ENCODE data around the gene ZBP1. TPM values are rescaled to one million over a fixed set of nuclear protein-coding genes. Genes with fewer than 3 reads are reported as not detected.
A peak's percentile ranks its signal among the peaks of the same experiment; 100 is the strongest.

The ZBP1 gene
- total RNA-seq, 1 donor from 2014 or later, result not detected

DNA sequence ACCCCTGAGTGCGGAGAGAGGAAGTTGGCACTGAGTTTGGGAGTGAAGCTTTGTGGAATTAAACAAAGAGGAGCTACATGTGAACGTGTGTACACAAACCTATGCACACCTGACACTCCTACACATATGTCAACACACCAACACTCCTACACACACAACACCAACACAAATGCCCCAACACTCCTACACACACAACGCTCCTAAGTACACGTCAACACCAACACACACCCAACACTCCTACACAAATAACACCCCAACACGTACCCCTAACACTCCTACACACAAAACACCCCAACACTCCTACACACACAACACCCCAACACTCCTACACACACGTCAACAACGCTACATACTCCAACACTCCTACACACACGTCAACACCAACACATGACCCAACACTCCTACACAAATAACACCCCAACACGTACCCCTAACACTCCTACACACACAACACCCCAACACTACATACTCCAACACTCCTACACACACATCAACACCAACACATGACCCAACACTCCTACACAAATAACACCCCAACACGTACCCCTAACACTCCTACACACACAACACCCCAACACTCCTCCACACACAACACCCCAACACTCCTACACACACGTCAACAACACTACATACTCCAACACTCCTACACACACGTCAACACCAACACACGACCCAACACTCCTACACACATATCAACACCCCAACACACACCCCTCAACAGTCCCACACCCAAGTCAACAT, 40.1 kb upstream of the ZBP1 start:
- Histone ChIP-seq H3K4me3 (no peak overlapping the region), H3K27ac (replicated peaks) (no peak overlapping the region), H3K27me3 (ENCODE audit: low read depth) (no peaks in the 10 kb centered on the region), H3K9me3 (replicated peaks) (no peaks in the 10 kb centered on the region), H3K4me1 (peaks cover 31% of the 10 kb centered on the region), H3K36me3 (peaks cover 18% of the 10 kb centered on the region)
- TF ChIP-seq, protein P1, sequence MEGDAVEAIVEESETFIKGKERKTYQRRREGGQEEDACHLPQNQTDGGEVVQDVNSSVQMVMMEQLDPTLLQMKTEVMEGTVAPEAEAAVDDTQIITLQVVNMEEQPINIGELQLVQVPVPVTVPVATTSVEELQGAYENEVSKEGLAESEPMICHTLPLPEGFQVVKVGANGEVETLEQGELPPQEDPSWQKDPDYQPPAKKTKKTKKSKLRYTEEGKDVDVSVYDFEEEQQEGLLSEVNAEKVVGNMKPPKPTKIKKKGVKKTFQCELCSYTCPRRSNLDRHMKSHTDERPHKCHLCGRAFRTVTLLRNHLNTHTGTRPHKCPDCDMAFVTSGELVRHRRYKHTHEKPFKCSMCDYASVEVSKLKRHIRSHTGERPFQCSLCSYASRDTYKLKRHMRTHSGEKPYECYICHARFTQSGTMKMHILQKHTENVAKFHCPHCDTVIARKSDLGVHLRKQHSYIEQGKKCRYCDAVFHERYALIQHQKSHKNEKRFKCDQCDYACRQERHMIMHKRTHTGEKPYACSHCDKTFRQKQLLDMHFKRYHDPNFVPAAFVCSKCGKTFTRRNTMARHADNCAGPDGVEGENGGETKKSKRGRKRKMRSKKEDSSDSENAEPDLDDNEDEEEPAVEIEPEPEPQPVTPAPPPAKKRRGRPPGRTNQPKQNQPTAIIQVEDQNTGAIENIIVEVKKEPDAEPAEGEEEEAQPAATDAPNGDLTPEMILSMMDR (IDR thresholded peaks at IDR 0.05; ENCODE audit: borderline replicate concordance), result no peak
- intact Hi-C loops (cut with micrococcal nuclease), result no loop called here
- DNase-seq, result no peak

DNA sequence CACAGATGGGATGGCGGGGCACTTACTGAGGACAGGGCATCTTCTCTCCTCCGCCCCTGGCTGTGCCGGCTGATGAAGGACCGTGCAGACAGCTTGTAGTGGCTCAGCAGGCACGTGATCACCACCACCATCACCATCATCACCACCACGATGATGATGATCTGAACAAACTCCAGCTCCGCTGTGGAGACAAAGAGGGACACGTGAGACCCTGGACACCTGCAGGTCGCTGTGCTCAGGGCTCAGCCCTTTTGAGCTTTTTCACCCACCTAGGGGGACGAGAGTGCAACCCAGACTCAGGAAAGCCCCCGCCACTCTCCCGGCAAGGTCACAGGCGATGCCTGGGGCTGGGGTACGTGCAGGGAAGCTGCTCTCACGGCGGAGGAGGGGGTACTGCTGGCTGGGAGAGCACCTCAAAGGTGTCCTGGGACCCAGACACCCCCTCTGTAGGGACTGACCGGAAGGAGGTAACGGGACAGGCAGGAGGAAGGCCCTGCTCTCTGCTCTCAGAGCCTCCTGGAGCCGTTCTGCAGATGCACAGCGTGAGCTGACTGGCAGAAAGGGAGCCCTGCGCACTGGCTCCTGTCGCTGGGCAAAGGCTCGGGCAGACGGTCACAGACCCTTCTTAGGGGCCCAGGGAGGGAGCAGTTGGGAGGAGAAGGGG, 39.4 kb upstream of the ZBP1 start:
- H3K4me1 ChIP-seq, result peaks cover 32% of the 10 kb centered on the region
- intact Hi-C loops (cut with micrococcal nuclease), result no loop called here
- H3K36me3 ChIP-seq, result peaks cover 18% of the 10 kb centered on the region

DNA sequence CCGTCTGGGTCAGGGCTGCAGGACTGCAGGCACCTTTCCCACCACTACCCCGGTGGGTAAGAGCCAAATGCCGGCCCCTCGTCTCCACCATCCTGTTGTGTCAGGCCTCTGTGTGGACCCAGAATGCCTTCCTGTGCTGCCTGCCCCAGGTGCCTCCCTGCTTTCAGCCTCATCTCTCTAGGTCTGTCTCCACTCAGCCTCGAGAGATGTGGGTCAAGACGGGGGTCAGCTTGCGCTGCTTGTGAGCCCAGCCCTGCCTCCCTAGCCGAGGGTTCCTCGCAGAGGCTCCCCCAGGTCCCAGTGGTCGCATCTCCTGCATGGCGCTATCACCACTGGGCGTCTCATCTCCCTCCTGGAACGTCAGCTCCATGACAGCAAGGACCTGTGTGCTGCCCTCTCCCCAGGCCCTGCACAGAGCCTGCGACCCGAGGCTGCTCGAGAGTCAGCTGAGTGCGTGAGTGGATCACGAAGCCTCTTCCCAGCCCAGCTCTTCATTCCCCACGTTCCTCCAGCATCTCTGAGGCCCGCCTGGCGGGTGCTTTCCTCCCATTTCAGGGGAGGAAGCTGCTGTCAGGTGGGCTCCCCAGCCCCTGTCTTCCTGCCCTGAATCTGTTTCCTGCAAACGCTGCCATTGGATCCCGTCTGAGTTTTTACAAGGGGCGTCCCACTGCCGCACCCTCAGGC, 38.7 kb upstream of the ZBP1 start:
- Histone ChIP-seq H3K27ac (replicated peaks) (no peak overlapping the region), H3K9me3 (replicated peaks) (no peaks in the 10 kb centered on the region), H3K4me1 (peaks cover 36% of the 10 kb centered on the region), H3K36me3 (peaks cover 18% of the 10 kb centered on the region), H3K4me3 (no peak overlapping the region), H3K27me3 (ENCODE audit: low read depth) (no peaks in the 10 kb centered on the region)
- intact Hi-C loops (cut with micrococcal nuclease), result no loop called here
- TF ChIP-seq, protein P1 (IDR thresholded peaks at IDR 0.05; ENCODE audit: borderline replicate concordance), result no peak
- peak; percentile 6 for DNase-seq

More for the DNA sequence above, 39.4 kb upstream of the ZBP1 start:
- DNase-seq, result peak; percentile 10
- Histone ChIP-seq H3K9me3 (replicated peaks) (no peaks in the 10 kb centered on the region), H3K4me3 (no peak overlapping the region), H3K27ac (replicated peaks) (no peak overlapping the region), H3K27me3 (ENCODE audit: low read depth) (no peaks in the 10 kb centered on the region)
- TF ChIP-seq, protein P1 (IDR thresholded peaks at IDR 0.05; ENCODE audit: borderline replicate concordance), result no peak

DNA sequence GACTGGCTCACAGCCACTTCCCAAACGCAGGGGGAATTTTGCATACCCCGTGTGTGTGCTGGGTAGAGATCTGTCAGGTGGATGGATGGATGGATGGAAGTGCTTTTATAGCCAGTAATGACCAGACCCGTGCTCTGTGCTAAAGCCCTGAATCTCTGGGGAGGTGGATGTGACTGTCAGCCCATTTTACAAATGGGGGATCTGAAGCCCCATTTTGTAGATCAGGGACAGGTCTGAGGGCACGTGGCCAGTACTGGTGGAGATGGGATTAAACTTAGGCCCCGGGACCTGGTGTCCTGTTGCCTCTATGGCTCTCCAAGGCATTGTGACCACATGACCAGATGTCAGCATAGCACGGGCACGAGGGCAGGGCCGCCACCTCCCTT, 38.2 kb upstream of the ZBP1 start:
- Histone ChIP-seq H3K4me3 (no peak overlapping the region), H3K9me3 (replicated peaks) (no peaks in the 10 kb centered on the region), H3K36me3 (peaks cover 18% of the 10 kb centered on the region), H3K27me3 (ENCODE audit: low read depth) (no peaks in the 10 kb centered on the region), H3K4me1 (peaks cover 33% of the 10 kb centered on the region), H3K27ac (replicated peaks) (no peak overlapping the region)
- intact Hi-C loops (cut with micrococcal nuclease), result no loop called here
- no peak for DNase-seq
- TF ChIP-seq, protein P1 (IDR thresholded peaks at IDR 0.05; ENCODE audit: borderline replicate concordance), result no peak

DNA sequence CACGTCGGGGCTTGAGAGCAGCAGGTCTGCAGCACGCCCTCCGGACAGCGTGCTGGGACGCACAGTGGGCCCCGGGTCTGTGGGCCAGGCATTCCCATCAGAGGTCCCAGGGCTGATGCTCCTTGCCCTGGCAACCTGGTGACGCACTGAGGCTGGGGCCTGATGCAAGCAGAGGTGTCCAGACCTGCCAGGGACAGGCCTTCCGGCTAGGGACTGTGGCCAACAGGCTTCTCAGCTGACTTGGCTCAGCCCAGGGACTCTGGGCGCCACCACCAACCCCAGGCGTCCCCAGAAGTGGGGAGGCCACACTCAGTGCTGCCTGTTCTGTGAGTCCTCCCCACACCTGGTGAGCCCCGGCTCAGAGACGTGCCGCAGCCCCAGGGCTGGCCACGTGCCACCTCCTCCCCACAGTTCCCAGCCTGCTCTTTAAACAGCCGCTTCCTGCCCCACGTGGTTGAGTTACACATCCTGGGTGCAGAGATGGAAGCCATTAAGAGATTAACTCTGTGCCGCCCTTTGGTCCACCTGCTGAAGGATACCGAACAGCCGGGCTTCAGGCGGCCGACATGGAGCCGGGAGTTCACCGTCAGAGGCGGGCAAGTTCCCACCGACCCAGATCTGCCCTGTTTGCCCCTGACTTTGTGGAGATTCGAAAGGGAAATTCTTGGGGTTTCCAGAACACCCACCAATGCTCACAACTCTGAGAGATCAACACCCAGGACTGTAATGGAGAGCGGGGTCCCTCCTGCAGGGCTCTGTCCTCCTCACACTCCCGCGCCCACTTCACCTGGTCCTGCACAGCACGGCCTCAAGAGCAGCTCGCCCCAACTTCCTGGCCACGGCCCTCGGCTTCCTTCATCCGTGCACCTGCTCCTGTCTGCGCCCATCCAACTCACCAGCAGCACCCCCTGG, 37.6 kb upstream of the ZBP1 start:
- intact Hi-C loops (cut with micrococcal nuclease), result no loop called here
- peak; percentile 73 for DNase-seq
- Histone ChIP-seq H3K27me3 (ENCODE audit: low read depth) (no peaks in the 10 kb centered on the region), H3K27ac (replicated peaks) (peak overlapping the region; percentile 68), H3K9me3 (replicated peaks) (no peaks in the 10 kb centered on the region), H3K4me3 (peak overlapping the region; percentile 17), H3K4me1 (peaks cover 28% of the 10 kb centered on the region), H3K36me3 (peaks cover 21% of the 10 kb centered on the region)
- TF ChIP-seq, protein P1 (IDR thresholded peaks at IDR 0.05; ENCODE audit: borderline replicate concordance), result no peak
